Measurements from ENCODE around the gene TRIM74.
"Not testable (repeated sequence)": the region's sequence is repeated elsewhere in the genome, so short reads cannot be mapped to it uniquely, and the experiment has no call there.

The TRIM74 gene

GRCh38 chr7:72975656-72976286, 6.5 kb upstream of the TRIM74 start:
- H3K9me3 ChIP-seq (ENCODE audit: control insufficient read depth, low read depth, low read length); H3K4me1 ChIP-seq (ENCODE audit: control insufficient read depth, low read depth, low read length); H3K9ac ChIP-seq (ENCODE audit: low read length); H3K27ac ChIP-seq (ENCODE audit: low read length); H3K36me3 ChIP-seq (ENCODE audit: control insufficient read depth, low read depth, low read length); H3K4me3 ChIP-seq (ENCODE audit: low read length); H3K27me3 ChIP-seq (ENCODE audit: control insufficient read depth, insufficient read depth, low read length): not testable (repeated sequence)

- H3K36me3 ChIP-seq (ENCODE audit: control insufficient read depth, low read depth, low read length); H3K9me3 ChIP-seq (ENCODE audit: control insufficient read depth, low read depth, low read length); H3K4me3 ChIP-seq (ENCODE audit: low read length); H3K27me3 ChIP-seq (ENCODE audit: control insufficient read depth, insufficient read depth, low read length); H3K9ac ChIP-seq (ENCODE audit: low read length); H3K27ac ChIP-seq (ENCODE audit: low read length); H3K4me1 ChIP-seq (ENCODE audit: control insufficient read depth, low read depth, low read length): not testable (repeated sequence)
These were observed 5.5 kb upstream of the TRIM74 start for GRCh38 chr7:72974781-72975180.

DNA sequence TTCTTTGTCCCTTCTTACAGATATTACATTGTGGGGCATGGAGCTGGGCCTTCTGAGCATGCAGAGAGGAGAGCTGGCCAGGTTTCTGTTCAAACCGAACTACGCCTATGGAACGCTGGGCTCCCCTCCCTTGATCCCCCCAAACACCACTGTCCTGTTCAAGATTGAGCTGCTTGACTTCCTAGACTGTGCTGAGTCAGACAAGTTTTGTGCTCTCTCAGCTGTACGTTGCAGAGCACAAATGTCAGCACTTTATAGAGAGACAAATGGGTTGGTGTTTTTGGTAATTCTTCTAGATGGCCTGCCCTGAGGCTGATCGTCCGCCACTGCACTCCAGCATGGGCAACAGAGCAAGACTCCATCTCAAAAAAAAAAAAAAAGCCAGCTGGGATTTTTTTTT, 2.2 kb upstream of the TRIM74 start:
- H3K27me3 ChIP-seq (ENCODE audit: control insufficient read depth, insufficient read depth, low read length); H3K4me3 ChIP-seq (ENCODE audit: low read length); H3K9ac ChIP-seq (ENCODE audit: low read length): not testable (repeated sequence)

GRCh38 chr7:72969688-72970087, 422 bp upstream of the TRIM74 start:
- H3K27me3 ChIP-seq (ENCODE audit: control insufficient read depth, insufficient read depth, low read length); H3K4me1 ChIP-seq (ENCODE audit: control insufficient read depth, low read depth, low read length); H3K36me3 ChIP-seq (ENCODE audit: control insufficient read depth, low read depth, low read length); H3K9ac ChIP-seq (ENCODE audit: low read length); H3K27ac ChIP-seq (ENCODE audit: low read length); H3K4me3 ChIP-seq (ENCODE audit: low read length); H3K9me3 ChIP-seq (ENCODE audit: control insufficient read depth, low read depth, low read length): not testable (repeated sequence)

More for the DNA sequence above, 2.2 kb upstream of the TRIM74 start:
- not testable (repeated sequence) for H3K9me3 ChIP-seq (ENCODE audit: control insufficient read depth, low read depth, low read length); H3K27ac ChIP-seq (ENCODE audit: low read length); H3K36me3 ChIP-seq (ENCODE audit: control insufficient read depth, low read depth, low read length); H3K4me1 ChIP-seq (ENCODE audit: control insufficient read depth, low read depth, low read length)

- not testable (repeated sequence) for H3K27ac ChIP-seq (ENCODE audit: low read length); H3K27me3 ChIP-seq (ENCODE audit: control insufficient read depth, insufficient read depth, low read length); H3K9me3 ChIP-seq (ENCODE audit: control insufficient read depth, low read depth, low read length); H3K4me1 ChIP-seq (ENCODE audit: control insufficient read depth, low read depth, low read length); H3K4me3 ChIP-seq (ENCODE audit: low read length); H3K9ac ChIP-seq (ENCODE audit: low read length); H3K36me3 ChIP-seq (ENCODE audit: control insufficient read depth, low read depth, low read length)
These were observed 2.4 kb downstream of the TRIM74 start for GRCh38 chr7:72966892-72967291.

- H3K27ac ChIP-seq (ENCODE audit: low read length); H3K36me3 ChIP-seq (ENCODE audit: control insufficient read depth, low read depth, low read length); H3K4me3 ChIP-seq (ENCODE audit: low read length); H3K27me3 ChIP-seq (ENCODE audit: control insufficient read depth, insufficient read depth, low read length); H3K9me3 ChIP-seq (ENCODE audit: control insufficient read depth, low read depth, low read length); H3K9ac ChIP-seq (ENCODE audit: low read length); H3K4me1 ChIP-seq (ENCODE audit: control insufficient read depth, low read depth, low read length): not testable (repeated sequence)
These were observed 3.9 kb downstream of the TRIM74 start for GRCh38 chr7:72965186-72965975.

DNA sequence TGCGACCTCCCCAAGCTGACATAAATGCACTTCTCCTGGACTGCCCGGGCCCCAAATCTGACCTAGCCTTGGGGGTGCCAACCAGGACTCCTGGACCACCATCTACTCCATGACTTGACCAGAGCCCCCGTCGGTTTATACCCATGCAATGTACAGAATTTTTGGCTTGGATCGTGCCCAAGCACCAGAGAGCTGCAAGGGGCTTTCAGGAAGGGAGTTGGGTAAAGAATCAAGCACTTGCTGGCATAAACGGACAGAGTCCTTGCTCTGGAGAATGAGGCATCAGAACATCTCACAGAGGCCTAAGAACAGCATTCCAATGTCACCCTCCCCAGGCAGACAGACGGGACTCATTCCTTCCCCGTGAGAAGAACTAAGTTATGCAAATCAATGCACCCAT, 6.2 kb downstream of the TRIM74 start:
- not testable (repeated sequence) for H3K27me3 ChIP-seq (ENCODE audit: control insufficient read depth, insufficient read depth, low read length); H3K9ac ChIP-seq (ENCODE audit: low read length); H3K36me3 ChIP-seq (ENCODE audit: control insufficient read depth, low read depth, low read length)

GRCh38 chr7:72961346-72961650, 8.0 kb downstream of the TRIM74 start:
- H3K36me3 ChIP-seq (ENCODE audit: control insufficient read depth, low read depth, low read length); H3K27ac ChIP-seq (ENCODE audit: low read length); H3K4me3 ChIP-seq (ENCODE audit: low read length); H3K9ac ChIP-seq (ENCODE audit: low read length); H3K27me3 ChIP-seq (ENCODE audit: control insufficient read depth, insufficient read depth, low read length); H3K4me1 ChIP-seq (ENCODE audit: control insufficient read depth, low read depth, low read length); H3K9me3 ChIP-seq (ENCODE audit: control insufficient read depth, low read depth, low read length): not testable (repeated sequence)

More for the DNA sequence above, 6.2 kb downstream of the TRIM74 start:
- H3K4me1 ChIP-seq (ENCODE audit: control insufficient read depth, low read depth, low read length); H3K4me3 ChIP-seq (ENCODE audit: low read length); H3K9me3 ChIP-seq (ENCODE audit: control insufficient read depth, low read depth, low read length); H3K27ac ChIP-seq (ENCODE audit: low read length): not testable (repeated sequence)

DNA sequence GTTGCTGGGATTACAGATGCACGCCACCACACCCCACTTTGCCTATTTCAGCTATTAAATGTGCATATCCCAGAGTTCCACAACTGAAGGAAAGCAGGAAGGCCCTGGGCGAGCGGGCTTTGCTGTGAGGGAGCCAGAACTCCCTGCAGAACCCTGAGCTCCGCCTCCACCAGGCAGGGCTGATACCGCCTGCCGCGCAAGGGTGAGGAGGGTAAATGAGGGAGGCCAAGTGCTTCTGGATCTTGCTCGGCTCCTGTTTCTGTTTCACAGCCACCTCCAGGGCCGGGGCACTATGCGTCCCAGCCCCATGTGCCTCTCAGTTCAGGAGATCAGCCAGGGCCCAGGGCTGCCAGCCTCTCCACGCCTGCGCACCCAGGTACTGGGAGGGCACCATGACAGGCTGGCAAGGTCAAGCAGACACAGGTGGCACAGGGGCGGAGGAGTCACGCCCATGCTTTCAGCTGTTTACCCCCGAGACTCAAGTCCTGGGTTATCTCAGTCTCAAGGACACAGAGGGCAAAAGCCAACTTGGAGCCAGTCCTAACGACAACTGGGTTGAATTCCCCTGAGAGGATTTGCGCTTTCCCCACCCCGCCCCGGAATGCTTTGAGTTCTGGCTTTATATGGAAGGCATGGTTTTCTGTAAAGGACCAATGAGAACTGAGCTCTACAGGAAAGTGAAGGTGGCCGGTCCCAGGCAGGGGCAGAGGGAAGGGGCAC, 8.5 kb downstream of the TRIM74 start:
- H3K36me3 ChIP-seq (ENCODE audit: control insufficient read depth, low read depth, low read length); H3K4me1 ChIP-seq (ENCODE audit: control insufficient read depth, low read depth, low read length); H3K27me3 ChIP-seq (ENCODE audit: control insufficient read depth, insufficient read depth, low read length); H3K9ac ChIP-seq (ENCODE audit: low read length); H3K9me3 ChIP-seq (ENCODE audit: control insufficient read depth, low read depth, low read length); H3K4me3 ChIP-seq (ENCODE audit: low read length); H3K27ac ChIP-seq (ENCODE audit: low read length): not testable (repeated sequence)

GRCh38 chr7:72960029-72960428, 9.2 kb downstream of the TRIM74 start:
- not testable (repeated sequence) for H3K27ac ChIP-seq (ENCODE audit: low read length); H3K4me3 ChIP-seq (ENCODE audit: low read length); H3K9ac ChIP-seq (ENCODE audit: low read length); H3K27me3 ChIP-seq (ENCODE audit: control insufficient read depth, insufficient read depth, low read length); H3K9me3 ChIP-seq (ENCODE audit: control insufficient read depth, low read depth, low read length); H3K36me3 ChIP-seq (ENCODE audit: control insufficient read depth, low read depth, low read length); H3K4me1 ChIP-seq (ENCODE audit: control insufficient read depth, low read depth, low read length)

DNA sequence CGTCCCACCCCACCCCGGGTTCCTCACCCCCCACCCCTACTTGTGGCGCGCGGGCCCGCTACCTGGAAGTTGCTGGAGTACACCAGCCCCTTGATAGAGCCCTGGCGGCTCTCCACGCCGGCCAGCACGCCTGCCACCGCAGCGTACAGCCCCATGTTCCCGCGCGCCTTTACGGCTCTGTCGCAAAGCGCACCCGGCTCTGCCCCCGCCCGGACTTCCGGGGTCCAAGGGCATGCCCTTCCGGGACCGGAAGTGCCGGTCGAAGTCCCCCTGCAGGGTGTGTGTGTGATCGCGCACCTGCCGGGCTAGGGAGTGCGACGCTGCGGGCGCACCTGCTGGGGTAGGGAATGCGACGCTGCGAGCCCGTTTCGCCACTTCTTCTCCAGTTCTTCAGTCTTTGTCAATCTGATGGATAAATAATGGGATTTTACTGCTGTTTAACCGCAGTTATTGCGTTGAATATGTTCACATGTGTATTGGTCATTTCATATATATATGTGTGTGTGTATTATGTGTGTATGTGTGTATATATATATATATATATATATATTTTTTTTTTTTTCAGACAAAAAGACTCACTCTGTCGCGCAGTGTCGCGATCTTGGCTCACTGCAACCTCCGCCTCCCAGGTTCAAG, 14.6 kb downstream of the TRIM74 start:
- not testable (repeated sequence) for H3K9ac ChIP-seq (ENCODE audit: low read length); H3K4me3 ChIP-seq (ENCODE audit: low read length); H3K9me3 ChIP-seq (ENCODE audit: control insufficient read depth, low read depth, low read length); H3K27me3 ChIP-seq (ENCODE audit: control insufficient read depth, insufficient read depth, low read length); H3K4me1 ChIP-seq (ENCODE audit: control insufficient read depth, low read depth, low read length); H3K36me3 ChIP-seq (ENCODE audit: control insufficient read depth, low read depth, low read length); H3K27ac ChIP-seq (ENCODE audit: low read length)

Data from iPS-18a (cell line).